Nephron (organoid): ENCODE data around the gene CCDC85C.

Source experiments
- H3K27ac Mint-ChIP-seq, 3 experiments: 2 replicates each; pipeline ENCODE4 v1.8.0; 2020; ENCODE audit warnings: mixed read lengths in 3 of 3, mild to moderate bottlenecking in 2 of 3, moderate library complexity in 1 of 3
- H3K27me3 Mint-ChIP-seq: 2 replicates; pipeline ENCODE4 v1.8.0; 2021; ENCODE audit warnings: low read depth, mild to moderate bottlenecking, moderate library complexity, mixed read lengths
- H3K36me3 Mint-ChIP-seq: 2 replicates; pipeline ENCODE4 v1.8.0; 2020; ENCODE audit warnings: low read depth, mixed read lengths
- H3K4me1 Mint-ChIP-seq: 2 replicates; pipeline ENCODE4 v1.8.0; 2020; ENCODE audit warnings: mixed read lengths
- H3K4me3 Mint-ChIP-seq, 3 experiments: 2 replicates each; pipeline ENCODE4 v1.8.0; 2020; ENCODE audit warnings: mild to moderate bottlenecking in 3 of 3, mixed read lengths in 3 of 3, moderate library complexity in 2 of 3
- H3K9me3 Mint-ChIP-seq: 2 replicates; pipeline ENCODE4 v1.8.0; 2020; ENCODE audit warnings: mixed read lengths
- CTCF ChIP-seq, 3 experiments: fragments of 200-600 bp; sonication (generic); IDR thresholded peaks; one replicate each; pipeline ENCODE4 v1.5.0; 2021; ENCODE audit warnings: antibody characterized with exemption in 3 of 3; ENCODE audit not compliant: unreplicated experiment in 3 of 3

Gene CCDC85C

GRCh38 chr14:99627510-99628381 lies 23.7 kb upstream of the CCDC85C start:
- H3K4me3 Mint-ChIP-seq: no peak overlapping the region
- H3K27ac Mint-ChIP-seq: peak overlapping the region in 1 of 3 experiments; percentile 19
- peaks cover 16% of the 10 kb centered on the region for H3K27me3 Mint-ChIP-seq
- no peak for TF ChIP-seq CTCF (IDR thresholded peaks at IDR 0.05; ENCODE audit: unreplicated experiment in 3 of 3)
- H3K9me3 Mint-ChIP-seq: no peaks in the 10 kb centered on the region
- H3K36me3 Mint-ChIP-seq: no peaks in the 10 kb centered on the region
- H3K4me1 Mint-ChIP-seq: peaks cover 9% of the 10 kb centered on the region

- H3K4me1 Mint-ChIP-seq: peaks cover 9% of the 10 kb centered on the region
- no peak overlapping the region for H3K4me3 Mint-ChIP-seq
- H3K27me3 Mint-ChIP-seq: peaks cover 19% of the 10 kb centered on the region
- H3K36me3 Mint-ChIP-seq: no peaks in the 10 kb centered on the region
- no peak for TF ChIP-seq CTCF (IDR thresholded peaks at IDR 0.05; ENCODE audit: unreplicated experiment in 3 of 3)
- no peaks in the 10 kb centered on the region for H3K9me3 Mint-ChIP-seq
- no peak overlapping the region for H3K27ac Mint-ChIP-seq
These were observed 23.1 kb upstream of the CCDC85C start for GRCh38 chr14:99627100-99627499.

- H3K36me3 Mint-ChIP-seq: no peaks in the 10 kb centered on the region
- no peak overlapping the region for H3K4me3 Mint-ChIP-seq
- H3K9me3 Mint-ChIP-seq: no peaks in the 10 kb centered on the region
- H3K27me3 Mint-ChIP-seq: peaks cover 16% of the 10 kb centered on the region
- H3K4me1 Mint-ChIP-seq: peaks cover 9% of the 10 kb centered on the region
- no peak for TF ChIP-seq CTCF (IDR thresholded peaks at IDR 0.05; ENCODE audit: unreplicated experiment in 3 of 3)
- peak overlapping the region in 2 of 3 experiments; percentile 9 to 18 for H3K27ac Mint-ChIP-seq
These were observed 22.1 kb upstream of the CCDC85C start for GRCh38 chr14:99626041-99626648.

- Mint-ChIP-seq H3K36me3 (no peaks in the 10 kb centered on the region), H3K4me1 (peaks cover 9% of the 10 kb centered on the region), H3K27ac (no peak overlapping the region), H3K4me3 (no peak overlapping the region), H3K9me3 (no peaks in the 10 kb centered on the region), H3K27me3 (peaks cover 10% of the 10 kb centered on the region)
- TF ChIP-seq CTCF (IDR thresholded peaks at IDR 0.05; ENCODE audit: unreplicated experiment in 3 of 3): no peak
These were observed 21.5 kb upstream of the CCDC85C start for GRCh38 chr14:99625476-99625875.

- H3K36me3 Mint-ChIP-seq: no peaks in the 10 kb centered on the region
- H3K9me3 Mint-ChIP-seq: no peaks in the 10 kb centered on the region
- H3K27me3 Mint-ChIP-seq: peaks cover 10% of the 10 kb centered on the region
- H3K4me1 Mint-ChIP-seq: peaks cover 9% of the 10 kb centered on the region
- H3K27ac Mint-ChIP-seq: no peak overlapping the region
- H3K4me3 Mint-ChIP-seq: no peak overlapping the region
- TF ChIP-seq CTCF (IDR thresholded peaks at IDR 0.05; ENCODE audit: unreplicated experiment in 3 of 3): no peak
These were observed 21.0 kb upstream of the CCDC85C start for GRCh38 chr14:99624971-99625370.
